CD4-positive, alpha-beta T cell treated with Interleukin-4 for 4 hours (primary cell): Measurements from ENCODE around the gene WDR93.
"Not testable (repeated sequence)": the region's sequence is repeated elsewhere in the genome, so short reads cannot be mapped to it uniquely, and the experiment has no call there.

Experiments
- DNase-seq: peaks from one replicate; pipeline ENCODE4 v3.0.0-alpha.2; 2020

WDR93 gene

GRCh38 chr15:89686522-89686921, 4.1 kb upstream of the WDR93 start:
- no peak for DNase-seq

- not testable (repeated sequence) for DNase-seq
These were observed 708 bp upstream of the WDR93 start for GRCh38 chr15:89689930-89690275.

GRCh38 chr15:89693091-89693490, 2.5 kb downstream of the WDR93 start:
- DNase-seq, result no peak

GRCh38 chr15:89693696-89694095, 3.1 kb downstream of the WDR93 start:
- DNase-seq, result no peak

GRCh38 chr15:89695198-89695597, 4.6 kb downstream of the WDR93 start:
- DNase-seq, result no peak

- DNase-seq, result no peak
These were observed 13.8 kb downstream of the WDR93 start for GRCh38 chr15:89704411-89704810.

- DNase-seq, result no peak
These were observed 17.0 kb downstream of the WDR93 start for GRCh38 chr15:89707577-89707976.

GRCh38 chr15:89714775-89715174, 24.2 kb downstream of the WDR93 start:
- no peak for DNase-seq

GRCh38 chr15:89723031-89723430, 32.4 kb downstream of the WDR93 start:
- DNase-seq, result no peak

GRCh38 chr15:89724621-89725020, 34.0 kb downstream of the WDR93 start:
- no peak for DNase-seq

GRCh38 chr15:89725064-89725463, 34.5 kb downstream of the WDR93 start:
- DNase-seq, result no peak

GRCh38 chr15:89728254-89728653, 37.6 kb downstream of the WDR93 start:
- DNase-seq, result no peak

GRCh38 chr15:89731275-89731674, 40.7 kb downstream of the WDR93 start:
- DNase-seq, result no peak

- no peak for DNase-seq
These were observed 42.0 kb downstream of the WDR93 start for GRCh38 chr15:89732451-89733172.

GRCh38 chr15:89735773-89736172, 45.2 kb downstream of the WDR93 start:
- no peak for DNase-seq

GRCh38 chr15:89740137-89740536, 49.5 kb downstream of the WDR93 start:
- DNase-seq, result peak; percentile 68

GRCh38 chr15:89743011-89743410, 52.4 kb downstream of the WDR93 start:
- DNase-seq, result no peak

- no peak for DNase-seq
These were observed 53.0 kb downstream of the WDR93 start for GRCh38 chr15:89743594-89743993.

- no peak for DNase-seq
These were observed 54.5 kb downstream of the WDR93 start for GRCh38 chr15:89745131-89745530.

GRCh38 chr15:89745768-89746167, 55.2 kb downstream of the WDR93 start:
- no peak for DNase-seq

- DNase-seq, result no peak
These were observed 55.8 kb downstream of the WDR93 start for GRCh38 chr15:89746386-89746780.

- no peak for DNase-seq
These were observed 57.4 kb downstream of the WDR93 start for GRCh38 chr15:89747708-89748682.

- DNase-seq, result no peak
These were observed 58.4 kb downstream of the WDR93 start for GRCh38 chr15:89749054-89749453.

- DNase-seq, result no peak
These were observed 58.9 kb downstream of the WDR93 start for GRCh38 chr15:89749526-89749925.
